GM12891 (cell line): ENCODE measurements around the gene SRGAP1.

Experiments
- PAX5 ChIP-seq: IDR thresholded peaks from 2 replicates; pipeline ENCODE4 v1.6.1; 2011; ENCODE audit warnings: low read length, moderate library complexity, mild to moderate bottlenecking; ENCODE audit not compliant: insufficient read depth, severe bottlenecking
- POLR2A ChIP-seq: IDR thresholded peaks from 2 replicates; pipeline ENCODE4 v1.6.1; 2011; ENCODE audit warnings: low read depth, low read length, control low read depth
- POLR2AphosphoS5 ChIP-seq: IDR thresholded peaks from 2 replicates; pipeline ENCODE4 v1.6.1; 2011; ENCODE audit warnings: low read depth, low read length, control low read depth
- POU2F2 ChIP-seq: IDR thresholded peaks from 2 replicates; pipeline ENCODE4 v1.6.1; 2011; ENCODE audit warnings: low read depth, mild to moderate bottlenecking, control low read depth, low read length, moderate library complexity
- SPI1 ChIP-seq: IDR thresholded peaks from 2 replicates; pipeline ENCODE4 v1.6.1; 2011; ENCODE audit warnings: low read depth, low read length, control low read depth
- TAF1 ChIP-seq: IDR thresholded peaks from 2 replicates; pipeline ENCODE4 v1.6.1; 2011; ENCODE audit warnings: low read depth, low read length, control low read depth

DNA sequence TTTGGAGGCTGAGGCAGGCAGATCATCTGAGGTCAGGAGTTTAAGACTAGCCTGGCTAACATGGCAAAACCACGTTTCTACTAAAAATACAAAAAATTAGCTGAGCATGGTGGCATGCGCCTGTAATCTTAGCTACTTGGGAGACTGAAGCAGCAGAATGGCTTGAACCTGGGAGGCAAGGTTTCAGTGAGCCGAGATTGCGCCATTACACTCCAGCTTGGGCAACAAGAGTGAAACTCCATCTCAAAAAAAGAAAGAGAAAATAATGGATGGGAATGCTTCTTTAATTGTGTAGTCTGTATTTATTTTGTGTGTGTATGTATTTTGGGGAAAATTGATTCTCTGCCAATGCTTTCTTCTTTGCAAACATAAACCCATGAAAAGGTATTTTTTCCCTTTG, 32.5 kb downstream of the SRGAP1 start:
- TF ChIP-seq POLR2A, result no peak
- TF ChIP-seq POU2F2, result no peak
- no peak for TF ChIP-seq SPI1
- TF ChIP-seq PAX5, result no peak
- TF ChIP-seq TAF1, result no peak
- no peak for TF ChIP-seq POLR2AphosphoS5
